ENCODE measurements around the gene DLG2.

DNA sequence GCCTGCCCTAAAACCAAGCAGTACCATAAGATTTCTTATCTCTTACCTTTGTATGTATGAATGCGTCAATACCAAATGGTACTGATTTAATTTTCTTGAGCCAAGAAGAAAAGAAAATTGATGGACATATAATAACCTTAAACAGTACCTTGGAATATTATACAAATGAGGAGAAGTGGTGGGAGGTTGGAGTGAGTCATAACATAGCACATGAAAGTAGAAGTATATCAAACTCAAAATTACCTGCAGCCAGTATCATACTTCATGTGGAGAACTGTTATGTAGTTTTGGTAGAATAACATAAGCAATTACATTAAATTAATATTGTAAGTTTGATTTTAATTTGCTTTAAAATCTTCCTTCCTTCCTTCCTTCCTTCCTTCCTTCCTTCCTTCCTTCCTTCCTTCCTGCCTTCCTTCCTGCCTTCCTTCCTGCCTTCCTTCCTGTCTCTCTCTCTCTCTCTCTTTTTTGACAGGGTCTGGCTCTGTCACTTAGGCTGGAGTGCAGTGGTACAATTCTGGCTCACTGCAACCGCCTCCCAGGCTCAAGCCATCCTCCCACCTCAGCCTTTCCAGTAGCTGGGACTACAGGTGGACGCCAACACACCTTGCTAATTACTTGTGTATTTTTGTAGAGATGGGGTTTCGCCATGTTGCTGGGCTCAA, 1880.1 kb downstream of the DLG2 start:
- TF ChIP-seq, protein P1, sequence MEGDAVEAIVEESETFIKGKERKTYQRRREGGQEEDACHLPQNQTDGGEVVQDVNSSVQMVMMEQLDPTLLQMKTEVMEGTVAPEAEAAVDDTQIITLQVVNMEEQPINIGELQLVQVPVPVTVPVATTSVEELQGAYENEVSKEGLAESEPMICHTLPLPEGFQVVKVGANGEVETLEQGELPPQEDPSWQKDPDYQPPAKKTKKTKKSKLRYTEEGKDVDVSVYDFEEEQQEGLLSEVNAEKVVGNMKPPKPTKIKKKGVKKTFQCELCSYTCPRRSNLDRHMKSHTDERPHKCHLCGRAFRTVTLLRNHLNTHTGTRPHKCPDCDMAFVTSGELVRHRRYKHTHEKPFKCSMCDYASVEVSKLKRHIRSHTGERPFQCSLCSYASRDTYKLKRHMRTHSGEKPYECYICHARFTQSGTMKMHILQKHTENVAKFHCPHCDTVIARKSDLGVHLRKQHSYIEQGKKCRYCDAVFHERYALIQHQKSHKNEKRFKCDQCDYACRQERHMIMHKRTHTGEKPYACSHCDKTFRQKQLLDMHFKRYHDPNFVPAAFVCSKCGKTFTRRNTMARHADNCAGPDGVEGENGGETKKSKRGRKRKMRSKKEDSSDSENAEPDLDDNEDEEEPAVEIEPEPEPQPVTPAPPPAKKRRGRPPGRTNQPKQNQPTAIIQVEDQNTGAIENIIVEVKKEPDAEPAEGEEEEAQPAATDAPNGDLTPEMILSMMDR (IDR thresholded peaks at IDR 0.05) = no peak
- TF ChIP-seq EP300 (IDR thresholded peaks at IDR 0.05) = no peak
- TF ChIP-seq POLR2A (IDR thresholded peaks at IDR 0.05; ENCODE audit: low read depth) = no peak
